ENCODE data around the gene CAMK4. TPM values are rescaled to one million over a fixed set of nuclear protein-coding genes. Genes with fewer than 3 reads are reported as not detected.
A peak's percentile ranks its signal among the peaks of the same experiment; 100 is the strongest.
"Not testable (repeated sequence)": the region's sequence is repeated elsewhere in the genome, so short reads cannot be mapped to it uniquely, and the experiment has no call there.

The CAMK4 gene
- polyA plus RNA-seq, 3 donors, result 4.1 to 6.8 (median 5.9) TPM

- no peak for DNase-seq (ENCODE audit: extremely low read depth in 1 of 11, low read depth in 9 of 11, low spot score in 4 of 11)
Measured at GRCh38 chr5:111348661-111349329, 124.6 kb downstream of the CAMK4 start.

- DNase-seq (ENCODE audit: extremely low read depth in 1 of 11, low read depth in 9 of 11, low spot score in 4 of 11), result no peak
Measured at GRCh38 chr5:111349429-111349828, 125.2 kb downstream of the CAMK4 start.

GRCh38 chr5:111353035-111353434 lies 128.9 kb downstream of the CAMK4 start:
- DNase-seq (ENCODE audit: extremely low read depth in 1 of 11, low read depth in 9 of 11, low spot score in 4 of 11), result no peak

GRCh38 chr5:111358726-111359125 lies 134.5 kb downstream of the CAMK4 start:
- DNase-seq (ENCODE audit: extremely low read depth in 1 of 11, low read depth in 9 of 11, low spot score in 4 of 11), result not testable (repeated sequence)

GRCh38 chr5:111360173-111360572 lies 136.0 kb downstream of the CAMK4 start:
- DNase-seq (ENCODE audit: extremely low read depth in 1 of 11, low read depth in 9 of 11, low spot score in 4 of 11), result no peak

- peak in 8 of 11 donors; percentile 5 to 18 (median 8) for DNase-seq (ENCODE audit: extremely low read depth in 1 of 11, low read depth in 9 of 11, low spot score in 4 of 11)
Measured at GRCh38 chr5:111364992-111365391, 140.8 kb downstream of the CAMK4 start.

- DNase-seq (ENCODE audit: extremely low read depth in 1 of 11, low read depth in 9 of 11, low spot score in 4 of 11), result no peak
Measured at GRCh38 chr5:111366388-111366787, 142.2 kb downstream of the CAMK4 start.

GRCh38 chr5:111367115-111367514 lies 142.9 kb downstream of the CAMK4 start:
- DNase-seq (ENCODE audit: extremely low read depth in 1 of 11, low read depth in 9 of 11, low spot score in 4 of 11), result no peak

GRCh38 chr5:111372799-111373198 lies 148.6 kb downstream of the CAMK4 start:
- DNase-seq (ENCODE audit: extremely low read depth in 1 of 11, low read depth in 9 of 11, low spot score in 4 of 11), result no peak

GRCh38 chr5:111374380-111374779 lies 150.2 kb downstream of the CAMK4 start:
- no peak for DNase-seq (ENCODE audit: extremely low read depth in 1 of 11, low read depth in 9 of 11, low spot score in 4 of 11)

GRCh38 chr5:111375645-111376044 lies 151.5 kb downstream of the CAMK4 start:
- no peak for DNase-seq (ENCODE audit: extremely low read depth in 1 of 11, low read depth in 9 of 11, low spot score in 4 of 11)

- no peak for DNase-seq (ENCODE audit: extremely low read depth in 1 of 11, low read depth in 9 of 11, low spot score in 4 of 11)
Measured at GRCh38 chr5:111377306-111377705, 153.1 kb downstream of the CAMK4 start.

GRCh38 chr5:111379391-111379816 lies 155.2 kb downstream of the CAMK4 start:
- no peak for DNase-seq (ENCODE audit: extremely low read depth in 1 of 11, low read depth in 9 of 11, low spot score in 4 of 11)

GRCh38 chr5:111383288-111383970 lies 159.2 kb downstream of the CAMK4 start:
- DNase-seq (ENCODE audit: extremely low read depth in 1 of 11, low read depth in 9 of 11, low spot score in 4 of 11), result no peak

GRCh38 chr5:111384220-111384619 lies 160.0 kb downstream of the CAMK4 start:
- DNase-seq (ENCODE audit: extremely low read depth in 1 of 11, low read depth in 9 of 11, low spot score in 4 of 11), result peak in 2 of 11 donors; percentile 0 to 1

GRCh38 chr5:111385051-111385450 lies 160.9 kb downstream of the CAMK4 start:
- DNase-seq (ENCODE audit: extremely low read depth in 1 of 11, low read depth in 9 of 11, low spot score in 4 of 11), result no peak

- DNase-seq (ENCODE audit: extremely low read depth in 1 of 11, low read depth in 9 of 11, low spot score in 4 of 11), result no peak
Measured at GRCh38 chr5:111385970-111386831, 162.0 kb downstream of the CAMK4 start.

GRCh38 chr5:111386832-111387162 lies 162.6 kb downstream of the CAMK4 start:
- DNase-seq (ENCODE audit: extremely low read depth in 1 of 11, low read depth in 9 of 11, low spot score in 4 of 11), result no peak

GRCh38 chr5:111387361-111387760 lies 163.2 kb downstream of the CAMK4 start:
- DNase-seq (ENCODE audit: extremely low read depth in 1 of 11, low read depth in 9 of 11, low spot score in 4 of 11), result no peak

All from renal cortex interstitium (tissue), 11 donors.